Kidney epithelial cell (primary cell): Measurements from ENCODE around the gene EP400. TPM values are rescaled to one million over a fixed set of nuclear protein-coding genes. Genes with fewer than 3 reads are reported as not detected.
"Not testable (repeated sequence)": the region's sequence is repeated elsewhere in the genome, so short reads cannot be mapped to it uniquely, and the experiment has no call there.

Source experiments
- DNase-seq: peaks from one replicate; pipeline ENCODE4 v3.0.0-alpha.2; 2010; ENCODE audit warnings: low read depth
- H3K27me3 ChIP-seq: 2 replicates; pipeline ENCODE4 v1.6.0; 2011; ENCODE audit warnings: low read length; ENCODE audit not compliant: control insufficient read depth, insufficient read depth
- H3K36me3 ChIP-seq: 2 replicates; pipeline ENCODE4 v1.5.1; 2011; ENCODE audit warnings: low read length; ENCODE audit not compliant: control insufficient read depth, insufficient read depth
- H3K4me3 ChIP-seq: 2 replicates; pipeline ENCODE4 v1.5.1; 2011; ENCODE audit warnings: low read depth, mild to moderate bottlenecking, control low read depth, low read length
- CTCF ChIP-seq: IDR thresholded peaks from 2 replicates; pipeline ENCODE4 v1.5.1; 2011; ENCODE audit warnings: mild to moderate bottlenecking, moderate library complexity, low read length, control low read depth, inconsistent platforms; ENCODE audit not compliant: insufficient read depth, poor library complexity, severe bottlenecking
- total RNA-seq: library from RNA; depleted of rRNA; stranded (reverse); fragments of >200 nt; gene quantifications from 2 replicates; pipeline ENCODE4 v1.2.3, GENCODE V29; 2015

The EP400 gene
- total RNA-seq, 1 donor from 2014 or later, result 21.4 TPM

GRCh38 chr12:131980263-131980662, 30.5 kb downstream of the EP400 start:
- H3K4me3 ChIP-seq, result no peak overlapping the region
- DNase-seq, result no peak
- no peak for TF ChIP-seq CTCF
- H3K36me3 ChIP-seq, result peaks cover 3% of the 10 kb centered on the region
- no peaks in the 10 kb centered on the region for H3K27me3 ChIP-seq

GRCh38 chr12:131981388-131981787, 31.6 kb downstream of the EP400 start:
- H3K36me3 ChIP-seq, result peaks cover 3% of the 10 kb centered on the region
- H3K4me3 ChIP-seq, result no peak overlapping the region
- DNase-seq, result no peak
- TF ChIP-seq CTCF, result no peak
- no peaks in the 10 kb centered on the region for H3K27me3 ChIP-seq

GRCh38 chr12:131982041-131982440, 32.3 kb downstream of the EP400 start:
- TF ChIP-seq CTCF, result no peak
- Histone ChIP-seq H3K36me3 (peaks cover 3% of the 10 kb centered on the region), H3K4me3 (no peak overlapping the region), H3K27me3 (no peaks in the 10 kb centered on the region)
- no peak for DNase-seq

- no peak for DNase-seq
- peaks cover 3% of the 10 kb centered on the region for H3K36me3 ChIP-seq
- no peak for TF ChIP-seq CTCF
- H3K4me3 ChIP-seq, result no peak overlapping the region
- H3K27me3 ChIP-seq, result no peaks in the 10 kb centered on the region
These were observed 33.3 kb downstream of the EP400 start for GRCh38 chr12:131983026-131983425.

GRCh38 chr12:131983554-131983953, 33.8 kb downstream of the EP400 start:
- TF ChIP-seq CTCF, result no peak
- peaks cover 4% of the 10 kb centered on the region for H3K36me3 ChIP-seq
- no peak for DNase-seq
- H3K27me3 ChIP-seq, result no peaks in the 10 kb centered on the region
- no peak overlapping the region for H3K4me3 ChIP-seq

GRCh38 chr12:131984334-131984733, 34.6 kb downstream of the EP400 start:
- H3K36me3 ChIP-seq, result peaks cover 4% of the 10 kb centered on the region
- no peak for TF ChIP-seq CTCF
- no peaks in the 10 kb centered on the region for H3K27me3 ChIP-seq
- DNase-seq, result no peak
- H3K4me3 ChIP-seq, result no peak overlapping the region

- H3K4me3 ChIP-seq, DNase-seq, H3K27me3 ChIP-seq, H3K36me3 ChIP-seq: not testable (repeated sequence)
These were observed 35.8 kb downstream of the EP400 start for GRCh38 chr12:131985510-131985875.
